DMS 273 treated with DMSO at 0.1 percent for 48 hours (cell line): Measurements from ENCODE around the gene FAM131A.
A peak's percentile ranks its signal among the peaks of the same experiment; 100 is the strongest.

Experiments
- DNase-seq: peaks from one replicate; lab custom pipeline; 2025; lab: John Stamatoyannopoulos, UW

FAM131A gene

GRCh38 chr3:184337399-184337714 is at the start of gene FAM131A:
FAM131A (plus strand) TSS chr3:184337600; CDS start chr3:184337631, 31 bp downstream.
- no peak for DNase-seq

- peak; percentile 78 for DNase-seq
These were observed 47.9 kb upstream of the FAM131A start for GRCh38 chr3:184289426-184289938.

GRCh38 chr3:184290331-184290730 is 47.1 kb upstream of the FAM131A start:
- DNase-seq, result no peak

- no peak for DNase-seq
These were observed 46.2 kb upstream of the FAM131A start for GRCh38 chr3:184291044-184291737.

- no peak for DNase-seq
These were observed 45.5 kb upstream of the FAM131A start for GRCh38 chr3:184291738-184292445.

- DNase-seq, result no peak
These were observed 41.6 kb upstream of the FAM131A start for GRCh38 chr3:184295771-184296170.

GRCh38 chr3:184296616-184297015 is 40.8 kb upstream of the FAM131A start:
- no peak for DNase-seq

- peak; percentile 96 for DNase-seq
These were observed 38.5 kb upstream of the FAM131A start, which contains the start of gene PSMD2 for GRCh38 chr3:184298759-184299487. PSMD2 (plus strand) TSS chr3:184299241; CDS start chr3:184299267, 26 bp downstream.

- no peak for DNase-seq
These were observed 37.7 kb upstream of the FAM131A start for GRCh38 chr3:184299488-184300377.

- no peak for DNase-seq
These were observed 37.1 kb upstream of the FAM131A start for GRCh38 chr3:184300378-184300720.

GRCh38 chr3:184305577-184305976 is 31.8 kb upstream of the FAM131A start:
- DNase-seq, result no peak

- DNase-seq, result no peak
These were observed 30.9 kb upstream of the FAM131A start for GRCh38 chr3:184306341-184306972.

- DNase-seq, result no peak
These were observed 29.5 kb upstream of the FAM131A start for GRCh38 chr3:184307915-184308314.

GRCh38 chr3:184308744-184309143 is 28.7 kb upstream of the FAM131A start:
- no peak for DNase-seq

GRCh38 chr3:184311633-184312032 is 25.8 kb upstream of the FAM131A start:
- DNase-seq, result no peak

GRCh38 chr3:184314363-184314699 is 23.1 kb upstream of the FAM131A start, which contains the start of gene EIF4G1:
EIF4G1 (plus strand) TSS chr3:184314606; CDS start chr3:184315797, 1,191 bp downstream.
- DNase-seq, result peak; percentile 95

GRCh38 chr3:184314700-184315542 is 22.5 kb upstream of the FAM131A start:
- no peak for DNase-seq

- no peak for DNase-seq
These were observed 21.9 kb upstream of the FAM131A start for GRCh38 chr3:184315543-184315867.

- DNase-seq, result no peak
These were observed 21.3 kb upstream of the FAM131A start for GRCh38 chr3:184315871-184316661.

GRCh38 chr3:184316792-184317191 is 20.6 kb upstream of the FAM131A start:
- no peak for DNase-seq
